ENCODE data around the gene MYDGF.

The MYDGF gene

DNA sequence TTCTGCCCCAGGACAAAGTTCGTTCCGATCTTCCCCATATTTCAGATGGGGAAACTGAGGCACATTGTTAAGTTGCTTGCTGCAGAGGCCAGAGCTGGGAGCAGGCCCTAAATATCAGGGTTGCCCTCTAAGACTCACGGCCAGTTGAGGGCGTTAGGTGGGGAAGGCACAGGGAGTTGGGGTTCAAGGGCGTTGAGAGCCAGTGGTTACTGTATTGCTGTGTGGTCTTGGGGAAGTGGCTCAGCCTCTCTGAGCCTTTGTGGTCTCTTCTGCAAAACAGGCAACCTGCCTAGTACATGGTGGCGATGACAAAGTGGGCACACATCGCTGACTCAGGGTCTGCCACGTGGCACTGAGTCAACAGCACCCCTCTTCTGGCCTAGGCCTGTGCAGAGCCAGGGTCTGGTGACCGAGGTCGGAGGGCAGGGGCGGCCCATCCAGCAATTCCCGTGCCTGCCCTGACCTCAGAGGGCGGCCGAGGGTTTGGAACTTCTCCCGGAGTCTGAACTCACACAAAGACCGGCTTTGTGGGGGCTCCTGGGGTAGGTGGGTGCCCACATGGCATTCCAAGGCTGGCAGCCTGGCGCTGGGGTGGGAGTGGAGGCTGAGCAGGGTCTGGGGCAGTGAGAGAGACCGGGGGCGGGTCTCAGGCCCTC, 20.6 kb downstream of the MYDGF start:
- TF ChIP-seq, protein P1, sequence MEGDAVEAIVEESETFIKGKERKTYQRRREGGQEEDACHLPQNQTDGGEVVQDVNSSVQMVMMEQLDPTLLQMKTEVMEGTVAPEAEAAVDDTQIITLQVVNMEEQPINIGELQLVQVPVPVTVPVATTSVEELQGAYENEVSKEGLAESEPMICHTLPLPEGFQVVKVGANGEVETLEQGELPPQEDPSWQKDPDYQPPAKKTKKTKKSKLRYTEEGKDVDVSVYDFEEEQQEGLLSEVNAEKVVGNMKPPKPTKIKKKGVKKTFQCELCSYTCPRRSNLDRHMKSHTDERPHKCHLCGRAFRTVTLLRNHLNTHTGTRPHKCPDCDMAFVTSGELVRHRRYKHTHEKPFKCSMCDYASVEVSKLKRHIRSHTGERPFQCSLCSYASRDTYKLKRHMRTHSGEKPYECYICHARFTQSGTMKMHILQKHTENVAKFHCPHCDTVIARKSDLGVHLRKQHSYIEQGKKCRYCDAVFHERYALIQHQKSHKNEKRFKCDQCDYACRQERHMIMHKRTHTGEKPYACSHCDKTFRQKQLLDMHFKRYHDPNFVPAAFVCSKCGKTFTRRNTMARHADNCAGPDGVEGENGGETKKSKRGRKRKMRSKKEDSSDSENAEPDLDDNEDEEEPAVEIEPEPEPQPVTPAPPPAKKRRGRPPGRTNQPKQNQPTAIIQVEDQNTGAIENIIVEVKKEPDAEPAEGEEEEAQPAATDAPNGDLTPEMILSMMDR (IDR thresholded peaks at IDR 0.05; ENCODE audit: borderline replicate concordance, control extremely low read depth, extremely low read depth, insufficient read depth, missing control alignments), result no peak
- in situ Hi-C loops (cut with MboI; ENCODE audit: low sequenced_read_pairs, unreplicated experiment), result no loop called here
- no peak for DNase-seq (ENCODE audit: low spot score)

DNA sequence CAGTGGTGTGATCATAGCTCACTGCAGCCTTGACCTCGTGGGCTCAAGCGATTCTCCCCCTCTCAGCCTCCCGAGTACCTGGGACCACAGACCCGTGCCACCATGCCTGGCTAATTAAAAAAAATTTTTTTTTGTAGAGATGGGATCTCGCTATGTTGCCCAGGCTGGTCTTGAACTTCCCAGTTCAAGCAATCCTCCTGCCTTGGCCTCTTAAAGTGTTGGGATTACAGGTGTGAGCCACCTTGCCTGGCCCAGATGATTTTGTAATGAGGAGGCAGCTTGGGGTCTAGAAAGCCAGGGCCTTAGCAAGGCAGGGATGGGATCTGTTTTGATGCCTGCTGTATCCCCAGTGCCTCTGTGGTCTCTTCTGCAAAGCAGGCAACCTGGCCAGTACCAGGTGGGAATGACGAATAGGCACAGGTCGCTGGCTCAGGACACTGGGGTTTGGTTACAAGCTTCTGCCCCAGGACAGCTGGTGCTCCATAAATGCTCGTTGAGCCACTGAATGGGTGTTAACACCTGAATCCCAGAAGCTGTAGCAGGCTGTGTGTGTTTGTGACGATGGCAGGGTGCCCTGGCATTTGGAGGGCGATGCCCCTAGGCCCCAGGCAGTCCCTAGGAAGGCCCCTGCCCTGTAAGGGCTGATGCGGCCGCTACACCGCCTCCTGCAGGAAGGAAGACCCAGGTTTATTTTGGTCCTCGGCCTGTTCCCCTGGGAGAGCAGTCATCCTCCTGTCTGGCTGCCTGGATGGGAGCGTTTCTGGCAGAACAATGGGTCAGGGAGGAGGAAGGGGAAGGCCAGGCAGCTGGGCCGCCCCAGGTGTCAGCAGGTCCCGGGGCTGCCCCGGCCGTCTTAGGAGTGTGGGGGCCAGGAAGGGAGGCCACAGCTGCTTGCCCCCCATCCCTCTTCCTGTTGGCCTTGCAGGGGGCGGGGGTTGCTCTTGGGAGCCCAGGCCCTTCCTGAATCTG, 22.2 kb downstream of the MYDGF start:
- in situ Hi-C loops (cut with MboI; ENCODE audit: low sequenced_read_pairs, unreplicated experiment), result no loop called here
- TF ChIP-seq, protein P1 (IDR thresholded peaks at IDR 0.05; ENCODE audit: borderline replicate concordance, control extremely low read depth, extremely low read depth, insufficient read depth, missing control alignments), result no peak
- peak; percentile 60 for DNase-seq (ENCODE audit: low spot score)

DNA sequence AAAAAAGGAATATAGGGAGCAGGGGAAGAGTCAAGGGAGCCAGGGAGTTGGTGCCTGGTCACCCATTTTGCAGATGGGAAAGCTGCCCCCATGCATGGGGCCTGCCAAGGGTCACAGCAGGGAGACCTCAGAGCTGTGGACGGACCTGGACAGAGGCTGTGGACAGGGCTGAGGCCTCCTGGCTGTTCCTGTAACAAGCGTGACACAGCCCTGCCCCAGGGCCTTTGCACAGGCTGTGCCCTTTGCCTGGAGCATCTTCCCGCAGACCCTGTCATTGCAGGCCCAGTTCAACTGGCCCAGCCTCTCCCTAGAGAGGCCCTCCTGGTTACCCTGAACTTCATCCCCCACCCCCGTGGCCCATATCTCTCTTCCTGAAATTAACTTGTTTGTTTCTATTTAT, 24.4 kb downstream of the MYDGF start:
- DNase-seq (ENCODE audit: low spot score), result no peak
- TF ChIP-seq, protein P1 (IDR thresholded peaks at IDR 0.05; ENCODE audit: borderline replicate concordance, control extremely low read depth, extremely low read depth, insufficient read depth, missing control alignments), result no peak
- in situ Hi-C loops (cut with MboI; ENCODE audit: low sequenced_read_pairs, unreplicated experiment), result no loop called here

DNA sequence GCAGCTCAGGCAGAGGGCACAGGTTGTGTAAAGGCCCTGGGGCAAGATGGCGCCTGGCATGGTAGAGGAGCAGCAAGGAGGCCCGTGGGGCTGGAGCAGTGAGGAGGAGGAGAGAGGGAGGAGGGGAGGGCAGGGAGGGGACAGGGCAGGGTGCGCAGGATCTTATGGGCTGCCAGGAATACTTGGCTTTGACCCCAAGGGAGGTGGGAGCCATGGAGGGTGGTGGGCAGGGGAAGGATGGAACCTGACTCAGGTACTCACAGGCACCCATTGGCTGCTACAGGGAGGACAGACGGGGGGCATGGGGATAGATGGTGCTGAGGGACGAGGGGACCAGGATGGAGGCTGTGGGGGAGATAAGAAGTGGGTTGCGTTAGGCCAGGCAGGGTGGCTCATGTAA, 27.5 kb downstream of the MYDGF start:
- in situ Hi-C loops (cut with MboI; ENCODE audit: low sequenced_read_pairs, unreplicated experiment), result no loop called here
- TF ChIP-seq, protein P1 (IDR thresholded peaks at IDR 0.05; ENCODE audit: borderline replicate concordance, control extremely low read depth, extremely low read depth, insufficient read depth, missing control alignments), result no peak
- DNase-seq (ENCODE audit: low spot score), result no peak

DNA sequence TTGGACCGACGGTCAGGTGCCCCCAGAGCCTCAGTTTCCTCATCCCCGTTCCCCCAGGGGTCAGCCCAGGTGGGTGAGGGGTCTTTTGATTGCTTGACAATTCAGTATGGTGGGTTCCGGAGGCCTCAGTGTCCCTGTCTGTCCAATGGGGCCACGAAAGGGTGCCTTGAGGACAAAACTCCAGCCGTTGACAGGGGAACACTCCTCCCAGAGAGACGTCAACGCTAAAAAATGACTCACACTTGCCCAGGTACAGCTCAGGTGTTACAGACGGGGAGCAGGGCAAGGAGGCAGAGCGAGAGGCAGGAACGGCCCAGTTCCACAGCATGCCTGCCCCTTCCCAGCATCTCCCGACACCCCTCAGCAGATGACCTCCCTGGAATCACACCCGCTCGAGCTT, 29.0 kb downstream of the MYDGF start:
- TF ChIP-seq, protein P1 (IDR thresholded peaks at IDR 0.05; ENCODE audit: borderline replicate concordance, control extremely low read depth, extremely low read depth, insufficient read depth, missing control alignments), result no peak
- DNase-seq (ENCODE audit: low spot score), result no peak
- in situ Hi-C loops (cut with MboI; ENCODE audit: low sequenced_read_pairs, unreplicated experiment), result no loop called here

DNA sequence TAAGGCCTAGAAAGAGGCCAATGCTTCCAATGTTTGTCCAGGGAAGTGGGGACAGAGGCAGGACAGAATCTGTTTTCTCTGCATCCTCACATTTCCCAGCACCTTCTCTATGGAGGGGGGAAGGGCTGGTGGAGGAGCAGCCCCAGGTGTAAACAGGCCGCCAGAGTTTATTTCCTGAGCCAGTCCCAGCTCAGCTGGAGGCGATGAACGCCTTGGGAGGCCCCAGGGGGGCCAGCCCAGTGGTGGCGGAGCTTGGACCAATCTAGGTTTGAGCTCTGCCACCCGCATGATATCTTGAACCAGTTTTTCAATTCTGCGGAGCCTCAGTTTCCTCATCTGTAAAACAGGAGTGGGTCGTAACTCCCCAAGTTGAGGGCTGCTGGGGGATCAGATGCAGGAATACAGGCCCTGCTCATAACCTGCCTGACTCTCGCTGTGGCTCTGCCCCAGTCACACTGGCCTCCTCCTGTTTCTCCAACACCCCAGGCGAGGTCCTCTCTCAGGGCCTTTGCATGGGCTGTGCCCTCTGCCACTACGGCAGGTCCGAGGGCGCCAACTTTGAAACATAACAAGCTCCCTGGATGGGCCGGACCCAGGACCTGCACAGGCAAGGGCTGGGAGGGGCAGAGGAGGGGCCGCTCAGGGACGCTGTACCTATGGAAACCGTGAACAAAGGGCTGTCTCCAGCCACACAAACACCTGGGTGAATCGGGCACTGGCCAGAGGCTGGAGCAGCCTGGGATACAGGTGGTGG, 29.7 kb downstream of the MYDGF start:
- TF ChIP-seq, protein P1 (IDR thresholded peaks at IDR 0.05; ENCODE audit: borderline replicate concordance, control extremely low read depth, extremely low read depth, insufficient read depth, missing control alignments), result no peak
- in situ Hi-C loops (cut with MboI; ENCODE audit: low sequenced_read_pairs, unreplicated experiment), result no loop called here

More for the DNA sequence above, 29.7 kb downstream of the MYDGF start:
- DNase-seq (ENCODE audit: low spot score), result no peak

Measured in GM13976 (cell line).